Keratinocyte (primary cell): ENCODE measurements around the gene SYT9. TPM values are rescaled to one million over a fixed set of nuclear protein-coding genes. Genes with fewer than 3 reads are reported as not detected.

Experiments used
- DNase-seq: peaks from one replicate; pipeline ENCODE4 v3.0.0-alpha.2; 2011; ENCODE audit warnings: low read depth, missing footprints, low spot score
- FAIRE-seq: peaks from 2 replicates; lab custom pipeline; 2011; peaks lifted over from hg19 to GRCh38; lab: Jason Lieb, UNC
- H2AFZ ChIP-seq: 2 replicates; pipeline ENCODE4 v1.6.0; 2012; ENCODE audit warnings: low read length, control low read depth, inconsistent platforms; ENCODE audit not compliant: control insufficient read depth
- H3K27ac ChIP-seq: 2 replicates; pipeline ENCODE4 v1.5.1; 2011; ENCODE audit warnings: low read length; ENCODE audit not compliant: control insufficient read depth, insufficient read depth
- H3K27me3 ChIP-seq: 3 replicates; pipeline ENCODE4 v1.6.0; 2011; ENCODE audit warnings: low read length; ENCODE audit not compliant: control insufficient read depth, insufficient read depth; ENCODE audit errors: extremely low read depth
- H3K36me3 ChIP-seq, 2 experiments: 2 replicates in 1 of 2; 3 replicates in 1 of 2; pipeline ENCODE4 v1.5.1; 2011; ENCODE audit warnings: low read length in 2 of 2, mild to moderate bottlenecking in 1 of 2; ENCODE audit not compliant: control insufficient read depth in 2 of 2, insufficient read depth in 2 of 2; ENCODE audit errors: extremely low read depth in 1 of 2
- H3K4me1 ChIP-seq: 3 replicates; pipeline ENCODE4 v1.5.1; 2011; ENCODE audit warnings: low read length; ENCODE audit not compliant: control insufficient read depth, insufficient read depth; ENCODE audit errors: extremely low read depth
- H3K4me2 ChIP-seq: 3 replicates; pipeline ENCODE4 v1.6.0; 2011; ENCODE audit warnings: low read depth, low read length; ENCODE audit not compliant: control insufficient read depth, insufficient read depth; ENCODE audit errors: extremely low read depth
- H3K4me3 ChIP-seq, 3 experiments: fragments of 200-600 bp in 1 of 3; sonication (generic) in 1 of 3; 2 replicates in 2 of 3; 3 replicates in 1 of 3; pipeline ENCODE4 v1.5.1; 2011 to 2016; ENCODE audit warnings: low read length in 3 of 3, mild to moderate bottlenecking in 3 of 3, control low read depth in 2 of 3, inconsistent platforms in 1 of 3, low read depth in 1 of 3, mixed read lengths in 1 of 3, mixed run types in 1 of 3, moderate library complexity in 1 of 3; ENCODE audit not compliant: control insufficient read depth in 2 of 3, insufficient read depth in 2 of 3; ENCODE audit errors: extremely low read depth in 1 of 3
- H3K79me2 ChIP-seq: 2 replicates; pipeline ENCODE4 v1.6.0; 2012; ENCODE audit warnings: low read length; ENCODE audit not compliant: control insufficient read depth, insufficient read depth
- H3K9ac ChIP-seq: 3 replicates; pipeline ENCODE4 v1.6.0; 2011; ENCODE audit warnings: low read length; ENCODE audit not compliant: control insufficient read depth, insufficient read depth; ENCODE audit errors: extremely low read depth
- H3K9me1 ChIP-seq: 3 replicates; pipeline ENCODE4 v1.6.0; 2011; ENCODE audit warnings: low read length; ENCODE audit not compliant: control insufficient read depth, insufficient read depth; ENCODE audit errors: extremely low read depth
- H3K9me3 ChIP-seq: 2 replicates; pipeline ENCODE4 v1.5.1; 2012; ENCODE audit warnings: low read depth, low read length; ENCODE audit not compliant: control insufficient read depth
- H4K20me1 ChIP-seq: 3 replicates; pipeline ENCODE4 v1.6.0; 2011; ENCODE audit warnings: low read length; ENCODE audit not compliant: control insufficient read depth, insufficient read depth; ENCODE audit errors: extremely low read depth
- EZH2 ChIP-seq: IDR thresholded peaks from one replicate; pipeline ENCODE4 v1.6.1; 2012; ENCODE audit warnings: inconsistent platforms, mild to moderate bottlenecking, low read length, moderate library complexity
- dilution Hi-C: fragments of 300-500 bp; cut with MboI; formaldehyde crosslinking; loops from one replicate; pipeline ENCODE4 v1.7.0; 2020; ENCODE audit warnings: low sequenced_read_pairs; ENCODE audit not compliant: extremely low pct_ligation_motif_present
- polyA plus RNA-seq, 5 experiments: library from polyadenylated mRNA; depleted of rRNA in 3 of 5; stranded (reverse) in 3 of 5; stranded (forward) in 1 of 5; unstranded in 1 of 5; fragments of >200 nt; gene quantifications; 1 replicate in 1 of 5; 2 replicates in 3 of 5; 3 replicates in 1 of 5; pipeline versions ENCODE4 v1.2.1 to v1.2.3, GENCODE V29; 2011 to 2012; ENCODE audit warnings: missing spikeins in 2 of 5, low read depth in 1 of 5, low replicate concordance in 1 of 5
- TF ChIP-seq, protein P1 (sequence below), 3 experiments: IDR thresholded peaks in 1 of 3; conservative IDR thresholded peaks in 1 of 3; optimal IDR thresholded peaks in 1 of 3; 2 replicates in 2 of 3; 3 replicates in 1 of 3; pipeline versions ENCODE3 to v1.5.1; 2011; ENCODE audit warnings: low read length in 3 of 3, mild to moderate bottlenecking in 3 of 3, moderate library complexity in 2 of 3, control low read depth in 1 of 3, inconsistent platforms in 1 of 3; ENCODE audit not compliant: insufficient read depth in 2 of 3; ENCODE audit errors: extremely low read depth in 1 of 3

Gene SYT9
- polyA plus RNA-seq, 1 donor (not counting 4 experiments of a cell fraction or from before 2014, with no cell fraction given), result not detected

DNA sequence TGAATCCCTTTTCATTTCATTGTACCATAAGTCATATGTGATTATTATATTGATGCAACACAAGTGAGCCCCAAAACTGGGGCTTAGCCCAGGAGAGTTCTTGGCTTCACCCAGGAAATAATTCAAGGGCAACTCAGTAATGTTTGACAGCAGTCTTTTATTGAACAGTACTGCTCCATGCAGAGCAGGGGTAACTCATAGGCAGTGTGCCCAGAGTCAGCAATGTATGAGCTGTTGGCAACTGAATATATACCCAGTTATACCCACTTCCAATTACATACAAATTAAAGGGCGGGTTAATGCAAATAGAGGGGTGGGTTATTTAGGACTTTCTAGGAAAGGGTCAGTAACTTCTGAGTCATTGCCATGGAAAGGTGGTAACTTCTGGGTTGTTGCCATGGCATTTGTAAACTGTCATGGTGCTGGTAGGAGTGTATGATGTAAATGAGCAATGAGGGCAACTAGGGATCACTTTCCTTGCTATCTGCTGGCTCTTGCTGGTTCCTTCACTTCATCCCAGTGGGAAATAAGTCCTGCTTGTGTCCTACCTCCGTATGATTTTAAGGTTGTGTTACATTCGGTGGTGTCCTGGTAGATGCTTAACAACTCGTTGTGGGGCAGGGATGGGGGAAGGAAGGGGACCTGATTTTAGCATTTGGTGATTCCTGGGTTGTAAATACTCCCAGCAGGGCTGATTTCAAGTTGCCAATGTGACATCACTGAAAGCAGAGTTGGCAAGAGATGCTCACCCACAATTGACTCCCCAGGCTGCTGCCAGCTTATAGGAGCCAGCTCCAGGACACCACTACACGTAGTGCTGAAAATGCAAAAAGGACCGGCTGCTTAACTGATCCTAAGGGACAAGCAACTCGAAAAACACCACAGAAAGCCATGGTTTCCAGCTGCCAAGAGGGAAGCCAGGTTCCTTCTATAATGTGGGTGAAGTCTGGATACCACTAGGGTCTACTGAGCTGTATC is 70.1 kb downstream of the SYT9 start:
- Histone ChIP-seq H4K20me1 (no peaks in the 10 kb centered on the region), H3K4me2 (no peak overlapping the region), H3K9me1 (no peaks in the 10 kb centered on the region), H3K27ac (no peak overlapping the region), H3K4me1 (no peaks in the 10 kb centered on the region), H3K79me2 (no peaks in the 10 kb centered on the region), H3K4me3 (no peak overlapping the region), H3K9ac (no peak overlapping the region), H3K36me3 (no peaks in the 10 kb centered on the region), H3K27me3 (no peaks in the 10 kb centered on the region), H2AFZ (no peak overlapping the region), H3K9me3 (no peaks in the 10 kb centered on the region)
- FAIRE-seq, result no peak
- DNase-seq, result no peak
- dilution Hi-C loops, result no loop called here
- TF ChIP-seq, protein P1, sequence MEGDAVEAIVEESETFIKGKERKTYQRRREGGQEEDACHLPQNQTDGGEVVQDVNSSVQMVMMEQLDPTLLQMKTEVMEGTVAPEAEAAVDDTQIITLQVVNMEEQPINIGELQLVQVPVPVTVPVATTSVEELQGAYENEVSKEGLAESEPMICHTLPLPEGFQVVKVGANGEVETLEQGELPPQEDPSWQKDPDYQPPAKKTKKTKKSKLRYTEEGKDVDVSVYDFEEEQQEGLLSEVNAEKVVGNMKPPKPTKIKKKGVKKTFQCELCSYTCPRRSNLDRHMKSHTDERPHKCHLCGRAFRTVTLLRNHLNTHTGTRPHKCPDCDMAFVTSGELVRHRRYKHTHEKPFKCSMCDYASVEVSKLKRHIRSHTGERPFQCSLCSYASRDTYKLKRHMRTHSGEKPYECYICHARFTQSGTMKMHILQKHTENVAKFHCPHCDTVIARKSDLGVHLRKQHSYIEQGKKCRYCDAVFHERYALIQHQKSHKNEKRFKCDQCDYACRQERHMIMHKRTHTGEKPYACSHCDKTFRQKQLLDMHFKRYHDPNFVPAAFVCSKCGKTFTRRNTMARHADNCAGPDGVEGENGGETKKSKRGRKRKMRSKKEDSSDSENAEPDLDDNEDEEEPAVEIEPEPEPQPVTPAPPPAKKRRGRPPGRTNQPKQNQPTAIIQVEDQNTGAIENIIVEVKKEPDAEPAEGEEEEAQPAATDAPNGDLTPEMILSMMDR (optimal IDR thresholded peaks at IDR 0.05 in 1 of 3, IDR thresholded peaks at IDR 0.05 in 1 of 3, conservative IDR thresholded peaks at IDR 0.05 in 1 of 3; ENCODE audit: extremely low read depth in 1 of 3, insufficient read depth in 2 of 3, low read length in 3 of 3), result no peak
- TF ChIP-seq EZH2, result no peak

GRCh38 chr11:7332451-7332850 is 80.7 kb downstream of the SYT9 start:
- Histone ChIP-seq H3K9ac (no peak overlapping the region), H3K79me2 (no peaks in the 10 kb centered on the region), H4K20me1 (no peaks in the 10 kb centered on the region), H2AFZ (no peak overlapping the region), H3K4me2 (no peak overlapping the region), H3K27me3 (no peaks in the 10 kb centered on the region), H3K4me3 (no peak overlapping the region), H3K9me1 (no peaks in the 10 kb centered on the region), H3K9me3 (no peaks in the 10 kb centered on the region), H3K27ac (no peak overlapping the region), H3K4me1 (no peaks in the 10 kb centered on the region), H3K36me3 (no peaks in the 10 kb centered on the region)
- no peak for TF ChIP-seq EZH2
- TF ChIP-seq, protein P1 (optimal IDR thresholded peaks at IDR 0.05 in 1 of 3, IDR thresholded peaks at IDR 0.05 in 1 of 3, conservative IDR thresholded peaks at IDR 0.05 in 1 of 3; ENCODE audit: extremely low read depth in 1 of 3, insufficient read depth in 2 of 3, low read length in 3 of 3), result no peak
- DNase-seq, result no peak
- dilution Hi-C loops, result no loop called here
- no peak for FAIRE-seq
